ENCODE data around the gene LDB1. TPM values are rescaled to one million over a fixed set of nuclear protein-coding genes. Genes with fewer than 3 reads are reported as not detected.

LDB1 gene
- total and polyA plus RNA-seq, 2 experiments from 2014 or later: 44.3 to 112 TPM

Other genes with a start within 250 kb of the LDB1 start
- gene ARMH3, start 64.2 kb downstream of the LDB1 start, total RNA-seq: 5.0 and 7.1 TPM in 2 replicates
- 11.8 and 17.2 TPM in 2 replicates for gene ARMH3, start 64.2 kb downstream of the LDB1 start, polyA plus RNA-seq
- 35.2 and 44.4 TPM in 2 replicates for gene HPS6, start 55.0 kb downstream of the LDB1 start, total RNA-seq
- gene HPS6, start 55.0 kb downstream of the LDB1 start, polyA plus RNA-seq: 23.6 and 26.6 TPM in 2 replicates
- gene PPRC1, start 12.7 kb upstream of the LDB1 start, total RNA-seq: 21.5 and 22.9 TPM in 2 replicates
- 22.6 and 31.6 TPM in 2 replicates for gene PPRC1, start 12.7 kb upstream of the LDB1 start, polyA plus RNA-seq
- gene NOLC1, start 32.0 kb upstream of the LDB1 start, total RNA-seq: 52.3 and 62.2 TPM in 2 replicates
- 56.2 and 74.2 TPM in 2 replicates for gene NOLC1, start 32.0 kb upstream of the LDB1 start, polyA plus RNA-seq
- 0.18 TPM in 1 of 2 replicates, not detected in the other for gene ELOVL3, start 105.9 kb upstream of the LDB1 start, total RNA-seq
- gene ELOVL3, start 105.9 kb upstream of the LDB1 start, polyA plus RNA-seq: 0.10 and 0.82 TPM in 2 replicates
- gene PITX3, start 121.1 kb upstream of the LDB1 start, total RNA-seq: 5.5 and 14.3 TPM in 2 replicates
- 7.9 and 19.2 TPM in 2 replicates for gene PITX3, start 121.1 kb upstream of the LDB1 start, polyA plus RNA-seq
- gene GBF1, start 125.2 kb upstream of the LDB1 start, total RNA-seq: 51.4 and 75.6 TPM in 2 replicates
- 42.1 and 62.1 TPM in 2 replicates for gene GBF1, start 125.2 kb upstream of the LDB1 start, polyA plus RNA-seq

Data from cardiac muscle cell (in vitro differentiated cells and primary cell).